ENCODE measurements around the gene SNX17. TPM values are rescaled to one million over a fixed set of nuclear protein-coding genes. Genes with fewer than 3 reads are reported as not detected.

SNX17 gene
- total and polyA plus RNA-seq, 2 donors (not counting 3 experiments of a cell fraction or from before 2014, with no cell fraction given), result 103 to 130 TPM

DNA sequence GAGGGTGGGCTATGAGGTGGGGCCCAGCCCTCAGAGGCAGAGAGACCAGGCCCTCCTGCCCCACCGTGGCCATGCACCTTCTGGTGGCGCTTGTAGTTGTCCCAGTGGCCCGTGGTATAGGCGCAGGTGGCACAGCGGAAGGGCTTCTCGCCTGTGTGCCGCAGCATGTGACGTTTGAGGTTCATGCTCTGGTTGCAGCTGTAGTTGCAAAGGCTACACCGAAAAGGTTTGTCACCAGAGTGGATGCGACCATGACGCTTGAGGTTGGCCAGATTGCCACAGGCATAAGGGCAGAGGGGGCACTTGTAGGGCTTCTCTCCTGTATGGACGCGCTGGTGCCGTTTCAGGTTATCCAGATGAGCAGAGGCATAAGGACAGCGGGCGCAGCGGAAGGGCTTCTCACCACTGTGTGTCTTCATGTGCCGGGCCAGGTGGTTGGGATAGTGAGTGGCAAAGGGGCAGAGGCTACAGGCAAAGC, 7.2 kb downstream of the SNX17 start:
- CTCF ChIA-PET, result no interaction called here
- Histone ChIP-seq H3K9me3 (replicated peaks; ENCODE audit: control insufficient read depth, insufficient read depth, low read length) (no peaks in the 10 kb centered on the region), H3K27ac (ENCODE audit: insufficient read depth, low read depth, low read length) (no peak overlapping the region), H4K20me1 (replicated peaks; ENCODE audit: control insufficient read depth, extremely low read depth, insufficient read depth, low read length) (no peaks in the 10 kb centered on the region), H3K9ac (replicated peaks; ENCODE audit: extremely low read depth, insufficient read depth, low read length) (no peak overlapping the region), H3K4me2 (ENCODE audit: insufficient read depth, low read length) (no peak overlapping the region), H3K4me3 (replicated peaks in 1 of 3; ENCODE audit: insufficient read depth in 1 of 3, low read depth in 1 of 3, low read length in 3 of 3) (no peak overlapping the region), H3K79me2 (ENCODE audit: control insufficient read depth, insufficient read depth, low read length) (peaks cover 24% of the 10 kb centered on the region), H3K4me1 (ENCODE audit: control insufficient read depth, extremely low read depth, insufficient read depth, low read length) (peaks cover 17% of the 10 kb centered on the region), H3K27me3 (ENCODE audit: control insufficient read depth in 2 of 2, insufficient read depth in 2 of 2, low read length in 2 of 2) (no peaks in the 10 kb centered on the region), H2AFZ (ENCODE audit: low read depth, low read length) (no peak overlapping the region), H3K9me1 (replicated peaks; ENCODE audit: control insufficient read depth, extremely low read depth, insufficient read depth, low read length) (no peaks in the 10 kb centered on the region), H3K36me3 (ENCODE audit: control insufficient read depth in 2 of 2, extremely low read depth in 1 of 2, insufficient read depth in 2 of 2, low read length in 2 of 2) (peaks cover 24 to 52% of the 10 kb centered on the region in 2 experiments)
- TF ChIP-seq MYC (IDR thresholded peaks at IDR 0.05; ENCODE audit: low read depth, low read length) (no peak), EZH2 (IDR thresholded peaks at IDR 0.05; ENCODE audit: borderline replicate concordance, low read depth, low read length, severe bottlenecking) (no peak), JUN (IDR thresholded peaks at IDR 0.05; ENCODE audit: borderline replicate concordance, insufficient read depth, insufficient read length, low read depth) (no peak), GATA2 (IDR thresholded peaks at IDR 0.05; ENCODE audit: insufficient read depth, insufficient read length, low read depth, low read length) (no peak), FOS (IDR thresholded peaks at IDR 0.05; ENCODE audit: borderline replicate concordance, insufficient read depth, low read length) (no peak), POLR2A (IDR thresholded peaks at IDR 0.05; ENCODE audit: low read depth, low read length) (no peak), POLR2AphosphoS5 (IDR thresholded peaks at IDR 0.05; ENCODE audit: insufficient read depth, low read depth, low read length) (no peak)
- TF ChIP-seq, protein P1, sequence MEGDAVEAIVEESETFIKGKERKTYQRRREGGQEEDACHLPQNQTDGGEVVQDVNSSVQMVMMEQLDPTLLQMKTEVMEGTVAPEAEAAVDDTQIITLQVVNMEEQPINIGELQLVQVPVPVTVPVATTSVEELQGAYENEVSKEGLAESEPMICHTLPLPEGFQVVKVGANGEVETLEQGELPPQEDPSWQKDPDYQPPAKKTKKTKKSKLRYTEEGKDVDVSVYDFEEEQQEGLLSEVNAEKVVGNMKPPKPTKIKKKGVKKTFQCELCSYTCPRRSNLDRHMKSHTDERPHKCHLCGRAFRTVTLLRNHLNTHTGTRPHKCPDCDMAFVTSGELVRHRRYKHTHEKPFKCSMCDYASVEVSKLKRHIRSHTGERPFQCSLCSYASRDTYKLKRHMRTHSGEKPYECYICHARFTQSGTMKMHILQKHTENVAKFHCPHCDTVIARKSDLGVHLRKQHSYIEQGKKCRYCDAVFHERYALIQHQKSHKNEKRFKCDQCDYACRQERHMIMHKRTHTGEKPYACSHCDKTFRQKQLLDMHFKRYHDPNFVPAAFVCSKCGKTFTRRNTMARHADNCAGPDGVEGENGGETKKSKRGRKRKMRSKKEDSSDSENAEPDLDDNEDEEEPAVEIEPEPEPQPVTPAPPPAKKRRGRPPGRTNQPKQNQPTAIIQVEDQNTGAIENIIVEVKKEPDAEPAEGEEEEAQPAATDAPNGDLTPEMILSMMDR (IDR thresholded peaks at IDR 0.05; ENCODE audit: extremely low read depth in 1 of 2, insufficient read depth in 1 of 2, low read depth in 1 of 2, low read length in 2 of 2), result no peak
- TF ChIP-seq, protein P2, sequence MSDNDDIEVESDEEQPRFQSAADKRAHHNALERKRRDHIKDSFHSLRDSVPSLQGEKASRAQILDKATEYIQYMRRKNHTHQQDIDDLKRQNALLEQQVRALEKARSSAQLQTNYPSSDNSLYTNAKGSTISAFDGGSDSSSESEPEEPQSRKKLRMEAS (IDR thresholded peaks at IDR 0.05; ENCODE audit: insufficient read depth, insufficient read length), result no peak
- dilution Hi-C loops (cut with MboI; ENCODE audit: extremely low pct_ligation_motif_present, low sequenced_read_pairs), result no loop called here
- POLR2A ChIA-PET, result no interaction called here
- DNase-seq (ENCODE audit: low read depth, low spot score) (no peak), FAIRE-seq (no peak)
- no TSS peak for BruUV-seq (replicated peaks)
- intact Hi-C loops (cut with micrococcal nuclease), result no loop called here
